Tibial artery (tissue), 4 donors: ENCODE measurements around the gene CPT1C.

Source experiments
- DNase-seq, 2 donors: peaks; one replicate each; pipeline ENCODE4 v3.0.0-alpha.2; 2019
- H3K27ac ChIP-seq, 2 donors: fragments of 200-600 bp; sonication (generic) in 1 of 2; 1 replicate in 1 of 2; 2 replicates in 1 of 2; pipeline ENCODE4 v1.5.1; 2018 to 2019; ENCODE audit warnings: mild to moderate bottlenecking in 1 of 2
- H3K27me3 ChIP-seq, 2 donors: fragments of 200-600 bp; sonication (generic) in 1 of 2; one replicate each; pipeline versions ENCODE4 v1.5.1 to v1.6.0; 2016 to 2019
- H3K36me3 ChIP-seq, 3 donors: fragments of 200-600 bp; sonication (generic) in 2 of 3; one replicate each; pipeline ENCODE4 v1.5.1; 2016 to 2019; ENCODE audit warnings: mild to moderate bottlenecking in 2 of 3
- H3K4me1 ChIP-seq, 4 donors: fragments of 200-600 bp; sonication (generic) in 2 of 4; 1 replicate in 3 of 4; 2 replicates in 1 of 4; pipeline ENCODE4 v1.5.1; 2016 to 2019
- H3K4me3 ChIP-seq, 2 donors: fragments of 200-600 bp; sonication (generic) in 1 of 2; 1 replicate in 1 of 2; 2 replicates in 1 of 2; pipeline ENCODE4 v1.5.1; 2018 to 2019; ENCODE audit warnings: mild to moderate bottlenecking in 2 of 2
- H3K9me3 ChIP-seq, 3 donors: fragments of 200-600 bp; sonication (generic) in 1 of 3; one replicate each; pipeline ENCODE4 v1.5.1; 2016 to 2019
- CTCF ChIP-seq, 2 experiments: fragments of 200-600 bp in 1 of 2; fragments of 450-650 bp in 1 of 2; IDR thresholded peaks; one replicate each; pipeline ENCODE4 v1.5.1; 2017 to 2019; ENCODE audit warnings: antibody characterized with exemption in 2 of 2, mild to moderate bottlenecking in 1 of 2, moderate library complexity in 1 of 2
- intact Hi-C: fragments of 100-400 bp; cut with DNase I; formaldehyde crosslinking; loops from one replicate; pipeline ENCODE4 v1.15.0; 2023; ENCODE audit warnings: low total_unique reads

CPT1C gene

GRCh38 chr19:49681830-49682229 is 9.1 kb upstream of the CPT1C start:
- H3K27me3 ChIP-seq, result no peaks in the 10 kb centered on the region
- no peaks in the 10 kb centered on the region for H3K9me3 ChIP-seq
- intact Hi-C loops, result no loop called here
- no peak overlapping the region for H3K27ac ChIP-seq
- TF ChIP-seq CTCF (IDR thresholded peaks at IDR 0.05), result no peak
- H3K4me1 ChIP-seq, result peaks cover 2 to 40% (median 36%) of the 10 kb centered on the region in 4 donors
- no peak for DNase-seq
- no peak overlapping the region for H3K4me3 ChIP-seq
- peaks cover 53 to 61% (median 56%) of the 10 kb centered on the region in 3 donors for H3K36me3 ChIP-seq

GRCh38 chr19:49682274-49682673 is 8.6 kb upstream of the CPT1C start:
- H3K4me3 ChIP-seq, result no peak overlapping the region
- no peak for DNase-seq
- peaks cover 0 to 40% (median 36%) of the 10 kb centered on the region in 4 donors for H3K4me1 ChIP-seq
- peaks cover 53 to 66% (median 60%) of the 10 kb centered on the region in 3 donors for H3K36me3 ChIP-seq
- intact Hi-C loops, result no loop called here
- TF ChIP-seq CTCF (IDR thresholded peaks at IDR 0.05), result no peak
- H3K9me3 ChIP-seq, result no peaks in the 10 kb centered on the region
- H3K27ac ChIP-seq, result no peak overlapping the region
- H3K27me3 ChIP-seq, result no peaks in the 10 kb centered on the region

- Histone ChIP-seq H3K36me3 (peaks cover 53 to 76% (median 70%) of the 10 kb centered on the region in 3 donors), H3K9me3 (no peaks in the 10 kb centered on the region), H3K27me3 (no peaks in the 10 kb centered on the region), H3K4me1 (peaks cover 0 to 26% (median 22%) of the 10 kb centered on the region in 4 donors), H3K4me3 (no peak overlapping the region), H3K27ac (no peak overlapping the region)
- no peak for TF ChIP-seq CTCF (IDR thresholded peaks at IDR 0.05)
- intact Hi-C loops, result no loop called here
- DNase-seq, result no peak
Measured at GRCh38 chr19:49683814-49684250, 7.1 kb upstream of the CPT1C start.

GRCh38 chr19:49684251-49684982 is 6.5 kb upstream of the CPT1C start:
- Histone ChIP-seq H3K4me3 (no peak overlapping the region), H3K27me3 (peaks cover 0 to 1% of the 10 kb centered on the region in 2 donors), H3K9me3 (no peaks in the 10 kb centered on the region), H3K27ac (no peak overlapping the region), H3K36me3 (peaks cover 53 to 76% (median 70%) of the 10 kb centered on the region in 3 donors), H3K4me1 (peaks cover 0 to 24% (median 20%) of the 10 kb centered on the region in 4 donors)
- intact Hi-C loops, result no loop called here
- no peak for DNase-seq
- peak in 1 of 2 experiments; percentile 12 for TF ChIP-seq CTCF (IDR thresholded peaks at IDR 0.05)

- H3K27me3 ChIP-seq, result peaks cover 0 to 3% of the 10 kb centered on the region in 2 donors
- no peak for DNase-seq
- no peak for TF ChIP-seq CTCF (IDR thresholded peaks at IDR 0.05)
- intact Hi-C loops, result no loop called here
- no peak overlapping the region for H3K4me3 ChIP-seq
- no peak overlapping the region for H3K27ac ChIP-seq
- peaks cover 0 to 24% (median 20%) of the 10 kb centered on the region in 4 donors for H3K4me1 ChIP-seq
- no peaks in the 10 kb centered on the region for H3K9me3 ChIP-seq
- H3K36me3 ChIP-seq, result peaks cover 53 to 76% (median 70%) of the 10 kb centered on the region in 3 donors
Measured at GRCh38 chr19:49684983-49685553, 5.8 kb upstream of the CPT1C start.
